HepG2 (cell line): ENCODE results near the gene NEDD4L. TPM values are rescaled to one million over a fixed set of nuclear protein-coding genes. Genes with fewer than 3 reads are reported as not detected.

Experiments
- ARNT2 ChIP-seq: sonication (generic); formaldehyde crosslinking; IDR thresholded peaks from 2 replicates; pipeline ENCODE4 v1.8.0; 2022; ENCODE audit warnings: mild to moderate bottlenecking, low read depth, missing genetic modification reagents, moderate library complexity
- GZF1 ChIP-seq: sonication (generic); formaldehyde crosslinking; IDR thresholded peaks from 2 replicates; pipeline ENCODE4 v1.5.1; 2020; ENCODE audit warnings: mild to moderate bottlenecking, missing genetic modification reagents
- MBD4 ChIP-seq: IDR thresholded peaks from 2 replicates; pipeline ENCODE4 v1.6.1; 2012; ENCODE audit warnings: low read length, inconsistent platforms, borderline replicate concordance
- PHF21A ChIP-seq: sonication (generic); formaldehyde crosslinking; IDR thresholded peaks from 2 replicates; pipeline ENCODE4 v1.5.0; 2020; ENCODE audit warnings: mild to moderate bottlenecking, missing genetic modification reagents
- RAD51 ChIP-seq: fragments of 450-650 bp; IDR thresholded peaks from 2 replicates; pipeline ENCODE4 v1.6.1; 2016; ENCODE audit warnings: borderline replicate concordance
- SETDB1 ChIP-seq: sonication (generic); formaldehyde crosslinking; IDR thresholded peaks from 2 replicates; pipeline ENCODE4 v1.5.1; 2020; ENCODE audit warnings: missing genetic modification reagents, mild to moderate bottlenecking, borderline replicate concordance
- SUZ12 ChIP-seq: fragments of 150-350 bp; IDR thresholded peaks from 2 replicates; pipeline ENCODE4 v1.6.1; 2014; ENCODE audit warnings: low read depth, low read length
- TSC22D2 ChIP-seq: sonication (generic); formaldehyde crosslinking; IDR thresholded peaks from 2 replicates; pipeline ENCODE4 v1.5.1; 2020; ENCODE audit warnings: missing genetic modification reagents, mild to moderate bottlenecking, borderline replicate concordance
- ZBTB21 ChIP-seq: sonication (generic); formaldehyde crosslinking; IDR thresholded peaks from 2 replicates; pipeline ENCODE4 v1.4.0; 2020; ENCODE audit warnings: missing genetic modification reagents
- ZMAT3 ChIP-seq: sonication (generic); formaldehyde crosslinking; conservative IDR thresholded peaks from 2 replicates; pipeline ENCODE4 v1.7.0; 2021; ENCODE audit warnings: missing genetic modification reagents
- ZNF207 ChIP-seq: fragments of 450-650 bp; IDR thresholded peaks from 2 replicates; pipeline ENCODE4 v1.6.1; 2016; ENCODE audit warnings: antibody characterized with exemption, borderline replicate concordance
- ZNF543 ChIP-seq: sonication (generic); formaldehyde crosslinking; IDR thresholded peaks from 2 replicates; pipeline ENCODE4 v1.4.0; 2020; ENCODE audit warnings: mild to moderate bottlenecking, missing genetic modification reagents
- polyA plus RNA-seq, 8 experiments: library from polyadenylated mRNA; depleted of rRNA in 3 of 8; stranded (reverse) in 7 of 8; unstranded in 1 of 8; fragments of >200 nt; fragmentation: Illumina TruSeq in 4 of 8; extraction: Trizol in 4 of 8; gene quantifications; 2 replicates each; pipeline versions ENCODE4 v1.2.1 to v1.2.3, GENCODE V29; 2011 to 2016; ENCODE audit warnings: low read depth in 4 of 8, missing spikeins in 1 of 8, mixed read lengths in 1 of 8; ENCODE audit not compliant: insufficient read depth in 1 of 8
- total RNA-seq, 5 experiments: library from RNA; depleted of rRNA; stranded (reverse); fragments of >200 nt; fragmentation: Illumina TruSeq; extraction: Trizol; gene quantifications; 2 replicates each; pipeline ENCODE4 v1.2.3, GENCODE V29; 2016; ENCODE audit warnings: low read depth in 1 of 5
- TF ChIP-seq, protein P1 (sequence below): sonication (generic); formaldehyde crosslinking; IDR thresholded peaks from 2 replicates; pipeline ENCODE4 v1.8.0; 2022; ENCODE audit warnings: mild to moderate bottlenecking, missing genetic modification reagents; ENCODE audit not compliant: insufficient replicate concordance
- TF ChIP-seq, protein P2 (sequence below): sonication (generic); formaldehyde crosslinking; IDR thresholded peaks from 2 replicates; pipeline ENCODE4 v1.5.0; 2020; ENCODE audit warnings: mild to moderate bottlenecking, missing genetic modification reagents
- TF ChIP-seq, protein P3 (sequence below): sonication (generic); formaldehyde crosslinking; IDR thresholded peaks from 2 replicates; pipeline ENCODE4 v1.4.0; 2020; ENCODE audit warnings: mild to moderate bottlenecking, missing genetic modification reagents
- TF ChIP-seq, protein P4 (sequence below): sonication (generic); formaldehyde crosslinking; IDR thresholded peaks from 2 replicates; pipeline ENCODE4 v1.4.0; 2020; ENCODE audit warnings: missing genetic modification reagents, borderline replicate concordance
- TF ChIP-seq, protein P5 (sequence below): sonication (generic); formaldehyde crosslinking; IDR thresholded peaks from 2 replicates; pipeline ENCODE4 v1.8.1; 2023; ENCODE audit warnings: missing genetic modification reagents, mild to moderate bottlenecking, borderline replicate concordance
- TF ChIP-seq, protein P6 (sequence below): IDR thresholded peaks from 2 replicates; pipeline ENCODE4 v1.6.1; 2016; ENCODE audit warnings: missing biosample characterization, missing genetic modification reagents, low read depth

Gene NEDD4L
- total and polyA plus RNA-seq, 2 of the 13 experiments (the other 11 are each of a cell fraction or from before 2014, with no cell fraction given) = 168 to 390 TPM

DNA sequence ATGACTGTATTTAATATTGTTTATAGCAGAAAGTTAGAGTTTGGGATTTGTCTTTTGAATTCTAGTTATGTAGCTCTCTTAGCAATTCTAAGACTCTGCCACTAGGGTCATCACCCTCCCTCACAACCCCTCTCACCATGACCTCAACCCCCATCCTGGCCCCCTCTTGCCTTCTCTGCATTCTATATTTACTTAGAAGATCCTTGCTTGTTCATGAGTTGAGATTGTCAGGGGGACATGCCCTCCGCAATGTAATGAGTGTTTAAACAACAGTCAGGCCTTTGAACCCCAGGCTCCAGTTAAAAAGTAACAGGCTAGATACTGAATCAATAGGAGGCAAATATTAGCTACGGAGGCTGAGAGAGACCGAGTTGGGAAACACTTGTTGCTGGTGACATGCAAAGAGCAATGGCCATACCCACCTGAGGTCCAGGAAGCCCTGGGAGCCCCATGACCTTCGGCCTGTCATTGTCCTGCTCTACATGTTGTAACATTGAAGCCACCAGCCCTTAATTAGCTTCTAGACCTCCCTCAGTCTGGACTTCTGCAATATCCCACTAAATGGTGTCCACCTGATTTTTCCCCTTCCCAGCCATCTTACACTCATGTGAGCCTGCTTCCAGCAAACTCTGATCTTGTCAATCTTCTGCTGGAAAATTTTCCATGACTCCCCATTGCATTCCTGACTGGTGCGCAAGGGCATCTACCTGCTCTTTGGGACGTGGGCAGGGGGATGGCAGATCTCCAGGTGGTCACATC is 363.8 kb downstream of the NEDD4L start (continued):
- TF ChIP-seq, protein P1, sequence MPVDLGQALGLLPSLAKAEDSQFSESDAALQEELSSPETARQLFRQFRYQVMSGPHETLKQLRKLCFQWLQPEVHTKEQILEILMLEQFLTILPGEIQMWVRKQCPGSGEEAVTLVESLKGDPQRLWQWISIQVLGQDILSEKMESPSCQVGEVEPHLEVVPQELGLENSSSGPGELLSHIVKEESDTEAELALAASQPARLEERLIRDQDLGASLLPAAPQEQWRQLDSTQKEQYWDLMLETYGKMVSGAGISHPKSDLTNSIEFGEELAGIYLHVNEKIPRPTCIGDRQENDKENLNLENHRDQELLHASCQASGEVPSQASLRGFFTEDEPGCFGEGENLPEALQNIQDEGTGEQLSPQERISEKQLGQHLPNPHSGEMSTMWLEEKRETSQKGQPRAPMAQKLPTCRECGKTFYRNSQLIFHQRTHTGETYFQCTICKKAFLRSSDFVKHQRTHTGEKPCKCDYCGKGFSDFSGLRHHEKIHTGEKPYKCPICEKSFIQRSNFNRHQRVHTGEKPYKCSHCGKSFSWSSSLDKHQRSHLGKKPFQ (CRISPR knock-in tag) = peak; percentile 90
- TF ChIP-seq SUZ12 (no peak), GZF1 (CRISPR knock-in tag) (no peak), ZBTB21 (no peak), PHF21A (CRISPR knock-in tag) (peak; percentile 98), RAD51 (no peak), ZNF543 (CRISPR knock-in tag) (0 out of 2 replicates have a peak, but pooled peaks have one; percentile 55), TSC22D2 (CRISPR knock-in tag) (no peak), MBD4 (no peak), ZMAT3 (CRISPR knock-in tag) (peak; percentile 70), SETDB1 (CRISPR knock-in tag) (no peak), ZNF207 (no peak), ARNT2 (CRISPR knock-in tag) (peak; percentile 74; the same call in 1 of the 2 replicates)
- TF ChIP-seq, protein P2, sequence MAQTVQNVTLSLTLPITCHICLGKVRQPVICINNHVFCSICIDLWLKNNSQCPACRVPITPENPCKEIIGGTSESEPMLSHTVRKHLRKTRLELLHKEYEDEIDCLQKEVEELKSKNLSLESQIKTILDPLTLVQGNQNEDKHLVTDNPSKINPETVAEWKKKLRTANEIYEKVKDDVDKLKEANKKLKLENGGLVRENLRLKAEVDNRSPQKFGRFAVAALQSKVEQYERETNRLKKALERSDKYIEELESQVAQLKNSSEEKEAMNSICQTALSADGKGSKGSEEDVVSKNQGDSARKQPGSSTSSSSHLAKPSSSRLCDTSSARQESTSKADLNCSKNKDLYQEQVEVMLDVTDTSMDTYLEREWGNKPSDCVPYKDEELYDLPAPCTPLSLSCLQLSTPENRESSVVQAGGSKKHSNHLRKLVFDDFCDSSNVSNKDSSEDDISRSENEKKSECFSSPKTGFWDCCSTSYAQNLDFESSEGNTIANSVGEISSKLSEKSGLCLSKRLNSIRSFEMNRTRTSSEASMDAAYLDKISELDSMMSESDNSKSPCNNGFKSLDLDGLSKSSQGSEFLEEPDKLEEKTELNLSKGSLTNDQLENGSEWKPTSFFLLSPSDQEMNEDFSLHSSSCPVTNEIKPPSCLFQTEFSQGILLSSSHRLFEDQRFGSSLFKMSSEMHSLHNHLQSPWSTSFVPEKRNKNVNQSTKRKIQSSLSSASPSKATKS (CRISPR knock-in tag) = peak; percentile 64; the same call in 1 of the 2 replicates
- TF ChIP-seq, protein P3, sequence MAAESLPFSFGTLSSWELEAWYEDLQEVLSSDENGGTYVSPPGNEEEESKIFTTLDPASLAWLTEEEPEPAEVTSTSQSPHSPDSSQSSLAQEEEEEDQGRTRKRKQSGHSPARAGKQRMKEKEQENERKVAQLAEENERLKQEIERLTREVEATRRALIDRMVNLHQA (CRISPR knock-in tag) = no peak
- TF ChIP-seq, protein P4, sequence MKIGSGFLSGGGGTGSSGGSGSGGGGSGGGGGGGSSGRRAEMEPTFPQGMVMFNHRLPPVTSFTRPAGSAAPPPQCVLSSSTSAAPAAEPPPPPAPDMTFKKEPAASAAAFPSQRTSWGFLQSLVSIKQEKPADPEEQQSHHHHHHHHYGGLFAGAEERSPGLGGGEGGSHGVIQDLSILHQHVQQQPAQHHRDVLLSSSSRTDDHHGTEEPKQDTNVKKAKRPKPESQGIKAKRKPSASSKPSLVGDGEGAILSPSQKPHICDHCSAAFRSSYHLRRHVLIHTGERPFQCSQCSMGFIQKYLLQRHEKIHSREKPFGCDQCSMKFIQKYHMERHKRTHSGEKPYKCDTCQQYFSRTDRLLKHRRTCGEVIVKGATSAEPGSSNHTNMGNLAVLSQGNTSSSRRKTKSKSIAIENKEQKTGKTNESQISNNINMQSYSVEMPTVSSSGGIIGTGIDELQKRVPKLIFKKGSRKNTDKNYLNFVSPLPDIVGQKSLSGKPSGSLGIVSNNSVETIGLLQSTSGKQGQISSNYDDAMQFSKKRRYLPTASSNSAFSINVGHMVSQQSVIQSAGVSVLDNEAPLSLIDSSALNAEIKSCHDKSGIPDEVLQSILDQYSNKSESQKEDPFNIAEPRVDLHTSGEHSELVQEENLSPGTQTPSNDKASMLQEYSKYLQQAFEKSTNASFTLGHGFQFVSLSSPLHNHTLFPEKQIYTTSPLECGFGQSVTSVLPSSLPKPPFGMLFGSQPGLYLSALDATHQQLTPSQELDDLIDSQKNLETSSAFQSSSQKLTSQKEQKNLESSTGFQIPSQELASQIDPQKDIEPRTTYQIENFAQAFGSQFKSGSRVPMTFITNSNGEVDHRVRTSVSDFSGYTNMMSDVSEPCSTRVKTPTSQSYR (CRISPR knock-in tag) = peak; percentile 85; the same call in 1 of the 2 replicates
- TF ChIP-seq, protein P5, sequence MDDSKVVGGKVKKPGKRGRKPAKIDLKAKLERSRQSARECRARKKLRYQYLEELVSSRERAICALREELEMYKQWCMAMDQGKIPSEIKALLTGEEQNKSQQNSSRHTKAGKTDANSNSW (CRISPR knock-in tag) = no peak
- TF ChIP-seq, protein P6, sequence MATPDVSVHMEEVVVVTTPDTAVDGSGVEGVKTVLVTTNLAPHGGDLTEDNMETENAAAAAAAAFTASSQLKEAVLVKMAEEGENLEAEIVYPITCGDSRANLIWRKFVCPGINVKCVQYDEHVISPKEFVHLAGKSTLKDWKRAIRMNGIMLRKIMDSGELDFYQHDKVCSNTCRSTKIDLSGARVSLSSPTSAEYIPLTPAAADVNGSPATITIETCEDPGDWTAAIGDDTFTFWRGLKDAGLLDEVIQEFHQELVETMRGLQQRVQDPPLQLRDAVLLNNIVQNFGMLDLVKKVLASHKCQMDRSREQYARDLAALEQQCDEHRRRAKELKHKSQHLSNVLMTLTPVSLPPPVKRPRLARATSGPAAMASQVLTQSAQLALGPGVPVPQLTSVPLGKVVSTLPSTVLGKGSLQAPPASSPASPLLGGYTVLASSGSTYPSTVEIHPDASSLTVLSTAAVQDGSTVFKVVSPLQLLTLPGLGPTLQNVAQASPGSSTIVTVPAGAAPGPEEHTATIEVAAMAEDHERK (CRISPR knock-in tag) = no peak
